ENCODE measurements around the gene GALNT13. TPM values are rescaled to one million over a fixed set of nuclear protein-coding genes. Genes with fewer than 3 reads are reported as not detected.

GALNT13 gene
- total RNA-seq, 3 donors from 2014 or later, result 0.33 to 17.3 (median 0.44) TPM

DNA sequence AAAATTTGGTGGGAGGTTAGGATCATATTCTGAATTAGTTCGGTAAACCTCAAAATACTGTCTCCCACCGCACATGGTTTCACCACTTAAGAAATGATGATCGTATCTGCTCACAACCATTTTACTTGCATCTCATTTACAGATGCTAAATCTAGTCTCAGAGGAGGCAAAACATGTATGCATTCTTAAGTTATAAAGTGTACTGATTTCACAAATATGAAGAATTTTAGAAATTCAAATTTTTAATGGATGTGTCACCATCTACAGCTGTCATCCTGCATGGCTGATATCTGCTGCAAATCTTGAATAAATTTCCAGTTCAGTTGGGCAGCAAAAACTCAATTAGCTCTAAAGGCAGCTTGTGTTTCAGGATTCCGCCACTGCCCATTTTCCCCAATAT is 583.4 kb downstream of the GALNT13 start:
- TF ChIP-seq POLR2A (IDR thresholded peaks at IDR 0.05) (no peak), CTCF (IDR thresholded peaks at IDR 0.05) (no peak), POLR2AphosphoS5 (IDR thresholded peaks at IDR 0.05) (no peak)
- Histone ChIP-seq H3K4me3 (peak overlapping the region in 1 of 3 donors; percentile 22), H3K27me3 (no peaks in the 10 kb centered on the region), H3K36me3 (no peaks in the 10 kb centered on the region), H3K27ac (no peak overlapping the region), H3K4me1 (no peaks in the 10 kb centered on the region), H3K9me3 (no peaks in the 10 kb centered on the region)
- intact Hi-C loops (cut with DNase I; ENCODE audit: low total_unique reads), result no loop called here
- no peak for DNase-seq (ENCODE audit: low spot score in 2 of 2)

DNA sequence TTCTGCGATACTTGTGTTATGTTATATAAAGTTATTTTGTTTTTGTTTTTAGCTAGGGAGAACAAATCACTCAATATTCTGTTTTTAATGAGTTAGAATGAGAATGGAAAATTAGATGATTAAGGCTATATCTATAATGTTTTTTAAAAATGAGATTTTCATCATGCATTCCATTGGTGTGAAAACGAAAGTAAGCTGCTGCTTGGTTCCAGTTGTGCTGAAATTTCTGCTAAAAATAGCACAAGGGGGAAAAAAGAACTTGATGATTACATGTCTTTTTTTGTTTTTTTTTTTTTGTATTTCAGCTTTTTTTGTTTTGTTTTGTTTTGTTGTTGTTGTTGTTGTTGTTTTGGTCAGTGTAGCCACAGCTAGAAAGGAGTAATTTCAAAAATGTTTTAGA is 584.1 kb downstream of the GALNT13 start:
- intact Hi-C loops (cut with DNase I; ENCODE audit: low total_unique reads), result no loop called here
- DNase-seq (ENCODE audit: low spot score in 2 of 2), result no peak
- TF ChIP-seq POLR2A (IDR thresholded peaks at IDR 0.05) (no peak), CTCF (IDR thresholded peaks at IDR 0.05) (no peak), POLR2AphosphoS5 (IDR thresholded peaks at IDR 0.05) (no peak)
- Histone ChIP-seq H3K9me3 (no peaks in the 10 kb centered on the region), H3K27me3 (no peaks in the 10 kb centered on the region), H3K4me3 (peak overlapping the region in 2 of 3 donors; percentile 7 to 22), H3K27ac (no peak overlapping the region), H3K4me1 (no peaks in the 10 kb centered on the region), H3K36me3 (no peaks in the 10 kb centered on the region)

DNA sequence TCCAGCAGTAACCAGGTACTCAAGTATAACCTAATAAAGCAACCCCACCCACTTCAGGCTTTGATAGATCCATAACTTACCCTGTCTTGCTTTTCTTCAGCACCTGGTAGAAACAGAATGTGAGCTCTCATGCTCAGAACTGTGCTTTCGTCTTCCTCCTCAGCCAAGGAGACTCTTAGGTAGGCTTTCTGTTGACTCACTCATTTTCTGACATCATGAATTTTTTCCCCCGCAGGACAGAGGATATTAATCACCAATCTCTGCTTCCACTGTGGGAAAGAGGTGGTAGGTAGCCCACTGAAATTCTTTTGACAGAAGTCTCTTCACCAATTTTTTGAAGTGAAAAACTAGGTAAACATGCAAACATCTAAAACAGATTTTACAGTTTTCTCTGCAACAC is 585.6 kb downstream of the GALNT13 start:
- H3K36me3 ChIP-seq, result no peaks in the 10 kb centered on the region
- intact Hi-C loops (cut with DNase I; ENCODE audit: low total_unique reads), result no loop called here
- no peaks in the 10 kb centered on the region for H3K9me3 ChIP-seq
- H3K4me1 ChIP-seq, result no peaks in the 10 kb centered on the region
- no peak overlapping the region for H3K27ac ChIP-seq
- H3K4me3 ChIP-seq, result no peak overlapping the region
- no peaks in the 10 kb centered on the region for H3K27me3 ChIP-seq
- TF ChIP-seq CTCF (IDR thresholded peaks at IDR 0.05), result no peak
- no peak for TF ChIP-seq POLR2A (IDR thresholded peaks at IDR 0.05)
- TF ChIP-seq POLR2AphosphoS5 (IDR thresholded peaks at IDR 0.05), result no peak
- DNase-seq (ENCODE audit: low spot score in 2 of 2), result no peak

DNA sequence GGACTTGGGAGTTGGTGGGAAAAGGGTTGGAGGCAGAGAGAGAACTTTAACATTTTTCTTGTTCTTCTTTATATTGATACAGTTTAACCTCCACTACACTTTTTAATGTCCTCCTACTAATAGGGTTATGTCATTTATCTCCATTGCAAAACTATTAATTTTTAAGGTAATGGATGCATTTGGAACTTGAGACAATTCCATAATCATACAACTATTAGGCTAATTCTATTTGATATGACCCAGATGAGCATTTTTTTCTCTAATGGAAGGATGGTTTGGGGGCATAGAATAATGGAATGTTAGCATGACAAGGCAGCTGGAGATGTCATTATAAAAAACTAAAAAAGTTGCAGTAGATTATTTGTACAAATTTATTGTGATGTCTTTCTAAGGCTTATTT is 587.6 kb downstream of the GALNT13 start:
- Histone ChIP-seq H3K27me3 (no peaks in the 10 kb centered on the region), H3K27ac (no peak overlapping the region), H3K9me3 (no peaks in the 10 kb centered on the region), H3K36me3 (no peaks in the 10 kb centered on the region), H3K4me1 (no peaks in the 10 kb centered on the region), H3K4me3 (no peak overlapping the region)
- intact Hi-C loops (cut with DNase I; ENCODE audit: low total_unique reads), result no loop called here
- DNase-seq (ENCODE audit: low spot score in 2 of 2), result no peak
- no peak for TF ChIP-seq POLR2AphosphoS5 (IDR thresholded peaks at IDR 0.05)
- no peak for TF ChIP-seq POLR2A (IDR thresholded peaks at IDR 0.05)
- TF ChIP-seq CTCF (IDR thresholded peaks at IDR 0.05), result no peak

DNA sequence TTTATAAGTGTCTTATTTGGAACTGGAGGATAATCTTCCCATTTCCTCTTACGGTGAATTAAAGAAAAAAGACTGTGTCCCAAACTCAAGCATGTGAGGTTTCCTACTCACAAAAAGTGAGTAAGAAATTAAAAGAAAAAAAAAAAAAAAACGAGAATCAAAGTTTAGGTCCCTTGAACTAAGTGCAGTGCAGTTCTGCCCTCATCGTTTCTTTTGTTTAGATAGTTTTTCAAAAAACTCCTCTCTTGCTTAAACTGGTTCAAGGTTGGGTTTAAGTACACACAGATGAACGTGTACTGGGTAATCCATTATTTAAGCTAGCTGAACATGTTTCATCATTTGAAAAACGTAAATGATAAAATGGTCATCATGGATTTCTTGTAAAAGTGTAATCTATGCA is 590.9 kb downstream of the GALNT13 start:
- no peak for DNase-seq (ENCODE audit: low spot score in 2 of 2)
- no peak overlapping the region for H3K27ac ChIP-seq
- H3K36me3 ChIP-seq, result no peaks in the 10 kb centered on the region
- intact Hi-C loops (cut with DNase I; ENCODE audit: low total_unique reads), result no loop called here
- no peak for TF ChIP-seq POLR2A (IDR thresholded peaks at IDR 0.05)
- no peak for TF ChIP-seq POLR2AphosphoS5 (IDR thresholded peaks at IDR 0.05)
- TF ChIP-seq CTCF (IDR thresholded peaks at IDR 0.05), result no peak
- H3K4me1 ChIP-seq, result no peaks in the 10 kb centered on the region
- H3K4me3 ChIP-seq, result no peak overlapping the region
- no peaks in the 10 kb centered on the region for H3K27me3 ChIP-seq
- H3K9me3 ChIP-seq, result no peaks in the 10 kb centered on the region

Measured in breast epithelium (tissue), 4 donors.